Suprapubic skin (tissue), 4 donors: ENCODE data around the gene SLC4A8. TPM values are rescaled to one million over a fixed set of nuclear protein-coding genes. Genes with fewer than 3 reads are reported as not detected.

Experiments
- DNase-seq, 2 donors: peaks; one replicate each; pipeline ENCODE4 v3.0.0-alpha.2; 2019; ENCODE audit warnings: low spot score in 2 of 2
- H3K27ac ChIP-seq: fragments of 200-600 bp; sonication (generic); one replicate; pipeline ENCODE4 v1.5.1; 2019
- H3K27me3 ChIP-seq: fragments of 200-600 bp; sonication (generic); one replicate; pipeline ENCODE4 v1.5.1; 2019
- H3K36me3 ChIP-seq: fragments of 200-600 bp; sonication (generic); one replicate; pipeline ENCODE4 v1.5.1; 2019
- H3K4me1 ChIP-seq: fragments of 200-600 bp; sonication (generic); one replicate; pipeline ENCODE4 v1.5.1; 2019
- H3K4me3 ChIP-seq: fragments of 200-600 bp; sonication (generic); one replicate; pipeline ENCODE4 v1.5.1; 2019; ENCODE audit warnings: mild to moderate bottlenecking
- H3K9me3 ChIP-seq: fragments of 200-600 bp; sonication (generic); one replicate; pipeline ENCODE4 v1.5.1; 2019
- EP300 ChIP-seq: sonication (generic); formaldehyde crosslinking; IDR thresholded peaks from one replicate; pipeline ENCODE4 v1.6.1; 2017; ENCODE audit warnings: antibody characterized with exemption
- POLR2A ChIP-seq, 2 donors: fragments of 450-650 bp; IDR thresholded peaks; one replicate each; pipeline ENCODE4 v1.6.1; 2017; ENCODE audit warnings: antibody characterized with exemption in 2 of 2, mild to moderate bottlenecking in 2 of 2, moderate library complexity in 2 of 2
- POLR2AphosphoS5 ChIP-seq, 3 donors: sonication (generic); formaldehyde crosslinking; IDR thresholded peaks; one replicate each; pipeline ENCODE4 v1.6.1; 2017; ENCODE audit warnings: antibody characterized with exemption in 3 of 3
- WGBS: methylation state at CpG from one replicate; pipeline ENCODE4 v1.1.5; 2018; 5-methylcytosine and 5-hydroxymethylcytosine counted together
- total RNA-seq, 4 donors: library from RNA; depleted of rRNA; stranded (reverse); fragments of >200 nt; gene quantifications; one replicate each; pipeline ENCODE4 v1.1.0, GENCODE V29; 2016
- TF ChIP-seq, protein P1 (sequence below), 2 donors: fragments of 200-600 bp in 1 of 2; fragments of 450-650 bp in 1 of 2; sonication (generic) in 1 of 2; IDR thresholded peaks; one replicate each; pipeline ENCODE4 v1.5.1; 2016 to 2019; ENCODE audit warnings: antibody characterized with exemption in 2 of 2, mild to moderate bottlenecking in 1 of 2, moderate library complexity in 1 of 2

The SLC4A8 gene
- total RNA-seq: 1 to 10 TPM in 2 of 4 donors, not detected in 2; 1.1 to 2.2 TPM

DNA sequence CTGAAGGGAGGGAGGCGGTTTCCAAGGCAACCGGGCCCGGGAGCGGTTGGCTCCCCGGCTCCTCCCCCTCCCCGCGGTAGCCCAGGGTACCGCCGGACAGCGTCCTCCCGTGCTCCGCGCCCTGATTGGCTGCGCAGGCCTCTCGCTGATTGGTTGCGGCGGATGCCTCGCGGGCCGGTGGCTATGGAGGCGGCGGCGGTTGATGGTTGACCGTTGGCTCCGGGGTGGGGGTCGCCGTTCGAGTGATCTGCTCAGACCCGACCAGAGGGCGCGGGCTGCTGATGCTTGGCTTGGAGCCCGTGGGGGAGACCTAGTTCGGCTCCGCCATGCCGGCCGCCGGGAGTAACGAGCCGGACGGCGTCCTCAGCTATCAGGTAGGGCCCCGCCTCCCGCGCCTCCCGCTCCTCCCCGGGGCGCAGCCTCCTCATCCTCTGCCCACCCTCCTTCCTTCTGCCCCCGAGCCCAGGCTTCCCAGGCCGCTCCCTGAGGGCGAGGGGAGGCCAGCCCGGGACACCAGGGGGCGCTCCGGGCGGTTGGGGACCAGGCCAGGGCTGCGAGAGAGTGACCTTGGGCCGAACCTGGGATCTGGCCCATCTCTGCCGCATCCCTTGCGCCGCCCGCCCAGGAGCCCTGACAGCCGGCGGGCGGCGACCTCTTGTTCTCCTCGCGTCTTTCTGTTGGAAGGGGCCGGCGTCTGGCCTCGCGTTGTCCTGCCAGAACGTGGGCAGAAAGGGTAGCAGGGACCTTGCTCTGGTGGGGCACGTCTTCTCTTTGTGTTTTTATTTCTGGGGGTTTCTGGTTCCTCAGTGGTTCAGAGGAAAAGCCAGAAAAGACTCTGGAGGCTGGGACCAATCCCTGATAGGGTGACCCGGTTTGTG, at the start of gene SLC4A8:
Gene SLC4A8, plus strand, starts transcription at position 170 of the 878 bp plus-strand sequence. Its CDS starts 157 bp downstream, at position 327.
- no peak for TF ChIP-seq EP300
- TF ChIP-seq, protein P1, sequence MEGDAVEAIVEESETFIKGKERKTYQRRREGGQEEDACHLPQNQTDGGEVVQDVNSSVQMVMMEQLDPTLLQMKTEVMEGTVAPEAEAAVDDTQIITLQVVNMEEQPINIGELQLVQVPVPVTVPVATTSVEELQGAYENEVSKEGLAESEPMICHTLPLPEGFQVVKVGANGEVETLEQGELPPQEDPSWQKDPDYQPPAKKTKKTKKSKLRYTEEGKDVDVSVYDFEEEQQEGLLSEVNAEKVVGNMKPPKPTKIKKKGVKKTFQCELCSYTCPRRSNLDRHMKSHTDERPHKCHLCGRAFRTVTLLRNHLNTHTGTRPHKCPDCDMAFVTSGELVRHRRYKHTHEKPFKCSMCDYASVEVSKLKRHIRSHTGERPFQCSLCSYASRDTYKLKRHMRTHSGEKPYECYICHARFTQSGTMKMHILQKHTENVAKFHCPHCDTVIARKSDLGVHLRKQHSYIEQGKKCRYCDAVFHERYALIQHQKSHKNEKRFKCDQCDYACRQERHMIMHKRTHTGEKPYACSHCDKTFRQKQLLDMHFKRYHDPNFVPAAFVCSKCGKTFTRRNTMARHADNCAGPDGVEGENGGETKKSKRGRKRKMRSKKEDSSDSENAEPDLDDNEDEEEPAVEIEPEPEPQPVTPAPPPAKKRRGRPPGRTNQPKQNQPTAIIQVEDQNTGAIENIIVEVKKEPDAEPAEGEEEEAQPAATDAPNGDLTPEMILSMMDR (IDR thresholded peaks at IDR 0.05): peak; percentile 18 to 62
- no peaks in the 10 kb centered on the region for H3K9me3 ChIP-seq
- peak within 1 kb of the TSS; percentile 45 for H3K4me3 ChIP-seq
- peaks cover 8% of the 10 kb centered on the region for H3K4me1 ChIP-seq
- H3K27me3 ChIP-seq: peaks cover 21% of the 10 kb centered on the region
- no peak within 1 kb of the TSS for H3K27ac ChIP-seq
- no peaks in the 10 kb centered on the region for H3K36me3 ChIP-seq
- peak in 1 of 2 donors; percentile 71 for DNase-seq
- 4% methylated on average over 24 of the region's 73 CpGs for WGBS

DNA sequence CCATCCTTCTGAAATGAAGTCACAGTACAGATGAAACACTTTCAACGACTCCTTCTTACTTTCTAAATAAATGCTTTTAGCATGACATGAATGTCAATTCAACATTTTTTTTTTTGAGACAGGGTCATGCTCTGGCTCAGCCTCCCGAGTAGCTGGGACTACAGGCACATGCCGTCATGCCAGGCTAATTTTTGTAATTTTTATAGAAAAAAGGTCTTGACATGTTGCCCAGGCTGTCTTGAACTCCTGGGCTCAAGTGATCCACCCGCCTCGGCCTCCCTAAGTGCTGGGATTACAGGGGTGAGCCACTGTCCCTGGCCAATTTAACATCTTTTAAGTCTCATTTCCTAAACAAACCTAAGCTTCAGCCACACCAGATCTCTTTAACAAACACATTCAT, 49.8 kb upstream of the SLC4A8 start:
- Histone ChIP-seq H3K4me1 (peaks cover 11% of the 10 kb centered on the region), H3K4me3 (no peak overlapping the region), H3K36me3 (peaks cover 3% of the 10 kb centered on the region), H3K27me3 (no peaks in the 10 kb centered on the region), H3K9me3 (no peaks in the 10 kb centered on the region), H3K27ac (no peak overlapping the region)
- TF ChIP-seq, protein P1 (IDR thresholded peaks at IDR 0.05): no peak
- TF ChIP-seq EP300 (no peak), POLR2AphosphoS5 (IDR thresholded peaks at IDR 0.05) (no peak), POLR2A (IDR thresholded peaks at IDR 0.05) (no peak)
- no peak for DNase-seq
- 66% methylated on average over 5 of the region's 5 CpGs for WGBS

GRCh38 chr12:51377099-51377984, 47.3 kb upstream of the SLC4A8 start:
- Histone ChIP-seq H3K9me3 (no peaks in the 10 kb centered on the region), H3K4me3 (no peak overlapping the region), H3K4me1 (peaks cover 5% of the 10 kb centered on the region), H3K27me3 (no peaks in the 10 kb centered on the region), H3K36me3 (peaks cover 3% of the 10 kb centered on the region), H3K27ac (no peak overlapping the region)
- no peak for DNase-seq
- WGBS: 81% methylated on average over 4 of the region's 11 CpGs
- TF ChIP-seq POLR2AphosphoS5 (IDR thresholded peaks at IDR 0.05) (no peak), EP300 (no peak)
- TF ChIP-seq, protein P1 (IDR thresholded peaks at IDR 0.05): no peak

GRCh38 chr12:51378749-51379148, 45.9 kb upstream of the SLC4A8 start:
- no peak overlapping the region for H3K27ac ChIP-seq
- peaks cover 5% of the 10 kb centered on the region for H3K4me1 ChIP-seq
- no peak for TF ChIP-seq POLR2AphosphoS5 (IDR thresholded peaks at IDR 0.05)
- TF ChIP-seq, protein P1 (IDR thresholded peaks at IDR 0.05): no peak
- no peak for TF ChIP-seq EP300
- no peak for TF ChIP-seq POLR2A (IDR thresholded peaks at IDR 0.05)
- peaks cover 3% of the 10 kb centered on the region for H3K36me3 ChIP-seq
- no peaks in the 10 kb centered on the region for H3K9me3 ChIP-seq
- no peak for DNase-seq
- no peak overlapping the region for H3K4me3 ChIP-seq
- no peaks in the 10 kb centered on the region for H3K27me3 ChIP-seq
- WGBS: 93% methylated on average over 2 of the region's 2 CpGs

GRCh38 chr12:51379571-51379970, 45.1 kb upstream of the SLC4A8 start:
- no peak for DNase-seq
- Histone ChIP-seq H3K36me3 (peaks cover 3% of the 10 kb centered on the region), H3K4me1 (peaks cover 5% of the 10 kb centered on the region), H3K27me3 (no peaks in the 10 kb centered on the region), H3K27ac (no peak overlapping the region), H3K9me3 (no peaks in the 10 kb centered on the region), H3K4me3 (no peak overlapping the region)
- TF ChIP-seq, protein P1 (IDR thresholded peaks at IDR 0.05): no peak
- TF ChIP-seq POLR2A (IDR thresholded peaks at IDR 0.05) (no peak), EP300 (no peak), POLR2AphosphoS5 (IDR thresholded peaks at IDR 0.05) (no peak)
- WGBS: 98% methylated on average over 11 of the region's 11 CpGs
